Measurements from ENCODE around the gene WASF1.

WASF1 gene

GRCh38 chr6:110114004-110114403 is 65.5 kb downstream of the WASF1 start:
- peak; percentile 8 for DNase-seq (ENCODE audit: low read depth, low spot score)
- H3K36me3 ChIP-seq (ENCODE audit: insufficient read depth, low read length) = peaks cover 52% of the 10 kb centered on the region
- no peak overlapping the region for H3K9ac ChIP-seq (ENCODE audit: insufficient read length)
- H3K9me3 ChIP-seq (ENCODE audit: low read depth, low read length) = no peaks in the 10 kb centered on the region
- no peak overlapping the region for H3K4me3 ChIP-seq
- no peak for TF ChIP-seq EZH2 (IDR thresholded peaks at IDR 0.05)
- TF ChIP-seq POLR2AphosphoS5 (IDR thresholded peaks at IDR 0.05; ENCODE audit: borderline replicate concordance, low read depth, low read length) = no peak
- TF ChIP-seq FOXP2 (optimal IDR thresholded peaks at IDR 0.05; ENCODE audit: control extremely low read depth, extremely low read length, insufficient read depth) = no peak
- peak overlapping the region; percentile 48; the same call in 1 of the 2 replicates for H3K27ac ChIP-seq

GRCh38 chr6:110105296-110105695 is 74.2 kb downstream of the WASF1 start:
- DNase-seq (ENCODE audit: low read depth, low spot score) = no peak
- peaks cover 97% of the 10 kb centered on the region for H3K36me3 ChIP-seq (ENCODE audit: insufficient read depth, low read length)
- no peak overlapping the region for H3K4me3 ChIP-seq
- H3K9me3 ChIP-seq (ENCODE audit: low read depth, low read length) = no peaks in the 10 kb centered on the region
- H3K27ac ChIP-seq = 0 out of 2 replicates have a peak overlapping the region, but pooled peaks have one; percentile 5
- no peak for TF ChIP-seq POLR2AphosphoS5 (IDR thresholded peaks at IDR 0.05; ENCODE audit: borderline replicate concordance, low read depth, low read length)
- no peak for TF ChIP-seq FOXP2 (optimal IDR thresholded peaks at IDR 0.05; ENCODE audit: control extremely low read depth, extremely low read length, insufficient read depth)
- no peak for TF ChIP-seq EZH2 (IDR thresholded peaks at IDR 0.05)
- H3K9ac ChIP-seq (ENCODE audit: insufficient read length) = no peak overlapping the region

- H3K36me3 ChIP-seq (ENCODE audit: insufficient read depth, low read length) = peaks cover 99% of the 10 kb centered on the region
- no peak overlapping the region for H3K9ac ChIP-seq (ENCODE audit: insufficient read length)
- no peak overlapping the region for H3K27ac ChIP-seq
- TF ChIP-seq FOXP2 (optimal IDR thresholded peaks at IDR 0.05; ENCODE audit: control extremely low read depth, extremely low read length, insufficient read depth) = no peak
- no peak for TF ChIP-seq EZH2 (IDR thresholded peaks at IDR 0.05)
- TF ChIP-seq POLR2AphosphoS5 (IDR thresholded peaks at IDR 0.05; ENCODE audit: borderline replicate concordance, low read depth, low read length) = no peak
- H3K4me3 ChIP-seq = no peak overlapping the region
- DNase-seq (ENCODE audit: low read depth, low spot score) = no peak
- H3K9me3 ChIP-seq (ENCODE audit: low read depth, low read length) = no peaks in the 10 kb centered on the region
These were observed 76.2 kb downstream of the WASF1 start for GRCh38 chr6:110103260-110103659.

- Histone ChIP-seq H3K9me3 (ENCODE audit: low read depth, low read length) (no peaks in the 10 kb centered on the region), H3K27ac (no peak overlapping the region), H3K4me3 (no peak overlapping the region), H3K36me3 (ENCODE audit: insufficient read depth, low read length) (peaks cover 97% of the 10 kb centered on the region), H3K9ac (ENCODE audit: insufficient read length) (no peak overlapping the region)
- TF ChIP-seq FOXP2 (optimal IDR thresholded peaks at IDR 0.05; ENCODE audit: control extremely low read depth, extremely low read length, insufficient read depth) (no peak), EZH2 (IDR thresholded peaks at IDR 0.05) (no peak), POLR2AphosphoS5 (IDR thresholded peaks at IDR 0.05; ENCODE audit: borderline replicate concordance, low read depth, low read length) (no peak)
- no peak for DNase-seq (ENCODE audit: low read depth, low spot score)
These were observed 77.1 kb downstream of the WASF1 start for GRCh38 chr6:110102411-110102810.

GRCh38 chr6:110101885-110102284 is 77.6 kb downstream of the WASF1 start:
- DNase-seq (ENCODE audit: low read depth, low spot score) = no peak
- Histone ChIP-seq H3K36me3 (ENCODE audit: insufficient read depth, low read length) (peaks cover 97% of the 10 kb centered on the region), H3K9ac (ENCODE audit: insufficient read length) (no peak overlapping the region), H3K4me3 (no peak overlapping the region), H3K9me3 (ENCODE audit: low read depth, low read length) (no peaks in the 10 kb centered on the region), H3K27ac (no peak overlapping the region)
- TF ChIP-seq FOXP2 (optimal IDR thresholded peaks at IDR 0.05; ENCODE audit: control extremely low read depth, extremely low read length, insufficient read depth) = no peak
- no peak for TF ChIP-seq POLR2AphosphoS5 (IDR thresholded peaks at IDR 0.05; ENCODE audit: borderline replicate concordance, low read depth, low read length)
- TF ChIP-seq EZH2 (IDR thresholded peaks at IDR 0.05) = no peak

GRCh38 chr6:110098511-110099116 is 80.9 kb downstream of the WASF1 start:
- no peak overlapping the region for H3K9ac ChIP-seq (ENCODE audit: insufficient read length)
- H3K27ac ChIP-seq = 0 out of 2 replicates have a peak overlapping the region, but pooled peaks have one; percentile 5
- no peaks in the 10 kb centered on the region for H3K9me3 ChIP-seq (ENCODE audit: low read depth, low read length)
- no peak overlapping the region for H3K4me3 ChIP-seq
- TF ChIP-seq POLR2AphosphoS5 (IDR thresholded peaks at IDR 0.05; ENCODE audit: borderline replicate concordance, low read depth, low read length) = no peak
- peaks cover 83% of the 10 kb centered on the region for H3K36me3 ChIP-seq (ENCODE audit: insufficient read depth, low read length)
- no peak for DNase-seq (ENCODE audit: low read depth, low spot score)

- Histone ChIP-seq H3K9ac (ENCODE audit: insufficient read length) (no peak overlapping the region), H3K4me3 (no peak overlapping the region), H3K36me3 (ENCODE audit: insufficient read depth, low read length) (peaks cover 81% of the 10 kb centered on the region), H3K27ac (peak overlapping the region; percentile 70), H3K9me3 (ENCODE audit: low read depth, low read length) (no peaks in the 10 kb centered on the region)
- no peak for DNase-seq (ENCODE audit: low read depth, low spot score)
- TF ChIP-seq POLR2AphosphoS5 (IDR thresholded peaks at IDR 0.05; ENCODE audit: borderline replicate concordance, low read depth, low read length) (no peak), FOXP2 (optimal IDR thresholded peaks at IDR 0.05; ENCODE audit: control extremely low read depth, extremely low read length, insufficient read depth) (no peak), EZH2 (IDR thresholded peaks at IDR 0.05) (no peak)
These were observed 82.0 kb downstream of the WASF1 start for GRCh38 chr6:110097443-110097842.

GRCh38 chr6:110095935-110096334 is 83.5 kb downstream of the WASF1 start:
- H3K36me3 ChIP-seq (ENCODE audit: insufficient read depth, low read length) = peaks cover 81% of the 10 kb centered on the region
- no peak for TF ChIP-seq FOXP2 (optimal IDR thresholded peaks at IDR 0.05; ENCODE audit: control extremely low read depth, extremely low read length, insufficient read depth)
- no peak for TF ChIP-seq POLR2AphosphoS5 (IDR thresholded peaks at IDR 0.05; ENCODE audit: borderline replicate concordance, low read depth, low read length)
- no peak for TF ChIP-seq EZH2 (IDR thresholded peaks at IDR 0.05)
- H3K9ac ChIP-seq (ENCODE audit: insufficient read length) = no peak overlapping the region
- H3K27ac ChIP-seq = no peak overlapping the region
- no peaks in the 10 kb centered on the region for H3K9me3 ChIP-seq (ENCODE audit: low read depth, low read length)
- H3K4me3 ChIP-seq = no peak overlapping the region
- DNase-seq (ENCODE audit: low read depth, low spot score) = no peak

GRCh38 chr6:110095101-110095500 is 84.4 kb downstream of the WASF1 start:
- no peak for TF ChIP-seq EZH2 (IDR thresholded peaks at IDR 0.05)
- no peak overlapping the region for H3K27ac ChIP-seq
- no peak for DNase-seq (ENCODE audit: low read depth, low spot score)
- 0 out of 2 replicates have a peak, but pooled peaks cover 2% of the 10 kb centered on the region for H3K9me3 ChIP-seq (ENCODE audit: low read depth, low read length)
- no peak overlapping the region for H3K9ac ChIP-seq (ENCODE audit: insufficient read length)
- peaks cover 81% of the 10 kb centered on the region for H3K36me3 ChIP-seq (ENCODE audit: insufficient read depth, low read length)
- H3K4me3 ChIP-seq = no peak overlapping the region
